Inferior parietal cortex (tissue), 1 donor: Measurements from ENCODE around the gene LPCAT3.
"Not testable (repeated sequence)": the region's sequence is repeated elsewhere in the genome, so short reads cannot be mapped to it uniquely, and the experiment has no call there.

Experiments used
- DNase-seq: peaks from one replicate; pipeline ENCODE4 v3.0.0-alpha.2; 2016; ENCODE audit errors: extremely low spot score

LPCAT3 gene

GRCh38 chr12:7037411-7037810 lies 19.1 kb upstream of the LPCAT3 start:
- DNase-seq = not testable (repeated sequence)

DNA sequence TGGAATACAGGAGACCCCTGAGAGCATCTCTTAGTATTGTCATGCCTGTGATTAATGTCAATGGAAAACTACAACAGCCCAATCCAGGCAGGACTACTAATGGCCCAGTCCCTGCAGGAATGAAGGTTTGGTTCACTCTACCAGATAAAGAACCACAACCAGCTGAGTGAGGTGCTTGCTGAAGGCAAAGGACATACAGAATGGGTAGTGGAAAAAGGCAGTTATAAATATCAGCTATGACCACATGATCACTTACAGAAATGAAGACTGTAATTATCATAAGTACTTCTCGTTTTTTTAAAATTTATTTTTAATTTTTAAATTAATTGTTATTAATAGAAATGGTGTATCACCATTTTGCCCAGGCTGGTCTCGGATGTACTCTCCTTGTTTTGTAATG lies 17.2 kb upstream of the LPCAT3 start:
- DNase-seq = no peak

GRCh38 chr12:7034464-7034863 lies 16.2 kb upstream of the LPCAT3 start:
- no peak for DNase-seq

DNA sequence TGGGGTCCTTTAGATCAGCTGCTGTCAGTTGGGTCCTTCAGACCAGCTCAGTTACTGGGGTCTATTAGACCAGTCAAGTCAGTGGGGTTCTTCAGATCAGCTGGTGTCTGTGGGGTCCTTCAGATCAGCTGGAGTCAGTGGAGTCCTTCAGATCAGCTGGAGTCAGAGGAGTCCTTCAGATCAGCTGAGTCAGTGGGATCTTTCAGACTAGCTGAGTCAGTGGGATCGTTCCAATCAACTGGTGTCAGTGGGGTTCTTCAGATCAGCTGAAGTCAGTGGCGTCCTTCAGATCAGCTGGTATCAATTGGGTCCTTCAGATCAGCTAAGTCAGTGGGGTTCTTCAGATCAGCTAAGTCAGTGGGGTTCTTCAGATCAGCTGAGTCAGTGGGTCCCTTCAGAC lies 14.7 kb upstream of the LPCAT3 start:
- no peak for DNase-seq

GRCh38 chr12:7031306-7031705 lies 13.0 kb upstream of the LPCAT3 start:
- DNase-seq = no peak

GRCh38 chr12:7026854-7027253 lies 8.6 kb upstream of the LPCAT3 start:
- no peak for DNase-seq

GRCh38 chr12:7023114-7023513 lies 4.8 kb upstream of the LPCAT3 start:
- no peak for DNase-seq

DNA sequence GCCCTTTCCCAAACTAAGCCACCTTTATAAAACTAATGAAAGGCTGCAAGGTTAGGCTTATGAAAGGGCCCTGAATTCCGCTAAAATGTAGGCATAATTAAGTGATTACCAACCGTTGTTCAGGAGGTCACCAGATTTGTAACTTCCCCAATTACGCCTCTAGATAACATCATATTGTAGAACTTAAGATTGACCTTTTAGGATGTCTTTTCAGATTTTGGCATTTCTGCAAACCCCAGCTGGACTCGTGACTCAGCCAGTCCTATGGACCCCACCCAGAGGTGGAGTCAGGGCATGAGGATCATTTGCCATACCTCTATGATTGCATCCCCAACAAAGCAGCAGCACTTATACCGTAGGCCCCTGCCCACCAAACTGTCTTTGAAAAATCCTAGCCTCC lies 3.7 kb upstream of the LPCAT3 start:
- no peak for DNase-seq

- DNase-seq = no peak
These were observed 830 bp upstream of the LPCAT3 start for GRCh38 chr12:7019043-7019569.

GRCh38 chr12:7017870-7018349 lies 366 bp downstream of the LPCAT3 start:
- DNase-seq = no peak

GRCh38 chr12:7016958-7017571 lies 1.2 kb downstream of the LPCAT3 start:
- no peak for DNase-seq

DNA sequence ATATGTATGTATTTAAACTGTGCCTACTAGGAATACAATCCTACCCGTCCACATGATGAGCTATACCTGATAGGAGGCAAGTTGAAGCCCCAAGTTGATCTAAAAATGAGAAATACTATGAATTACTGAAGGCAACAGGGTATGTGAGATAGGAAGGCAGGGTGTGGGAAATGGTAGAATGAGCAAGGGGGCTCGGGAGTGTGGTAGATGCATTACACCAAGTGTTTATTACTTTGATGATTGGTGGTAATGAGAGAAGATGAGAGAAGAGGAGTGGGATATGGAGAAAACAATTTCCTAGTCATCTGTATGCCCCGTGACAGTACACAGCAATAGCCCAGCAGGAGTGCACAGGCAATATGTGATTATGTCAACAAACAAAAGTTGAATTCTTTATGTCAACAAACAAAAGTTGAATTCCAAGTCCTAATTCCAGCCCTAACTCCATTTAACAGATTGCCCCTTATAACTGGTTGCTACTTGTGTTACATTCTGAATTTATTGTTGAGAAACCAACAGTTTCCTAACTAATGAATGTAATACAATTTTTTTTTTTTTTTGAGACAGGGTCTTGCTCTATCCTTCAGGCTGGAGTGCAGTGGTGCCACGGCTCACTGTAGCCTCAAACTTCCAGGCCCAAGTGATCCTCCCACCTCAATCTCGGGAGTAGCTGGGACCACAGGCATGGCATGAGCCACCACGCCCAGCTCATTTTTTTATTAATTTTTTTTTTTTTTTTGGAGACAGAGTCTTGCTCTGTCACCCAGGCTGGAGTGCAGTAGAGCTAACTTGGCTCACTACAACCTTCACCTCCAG lies 2.5 kb downstream of the LPCAT3 start:
- DNase-seq = no peak

DNA sequence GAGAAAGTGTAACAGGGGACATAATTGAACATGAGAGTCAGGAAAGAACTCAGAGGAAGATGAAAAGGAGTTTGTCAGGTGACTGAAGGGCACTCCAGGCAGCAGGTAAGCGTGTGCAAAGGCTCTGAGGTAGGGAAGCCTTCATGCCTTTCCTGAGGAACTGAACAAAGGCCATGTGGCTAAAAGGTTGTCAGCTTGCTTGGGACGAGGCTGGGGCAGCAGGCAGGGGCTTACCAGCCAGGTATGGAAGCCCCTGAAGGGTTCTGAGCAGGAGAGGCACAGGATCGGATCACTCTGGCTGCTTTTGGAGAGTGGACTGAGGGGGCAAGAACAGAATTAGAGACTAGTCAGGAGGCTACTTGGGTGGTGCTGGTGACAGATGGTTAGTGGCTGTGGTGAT lies 5.2 kb downstream of the LPCAT3 start:
- DNase-seq = no peak

GRCh38 chr12:7012024-7012607 lies 6.2 kb downstream of the LPCAT3 start:
- DNase-seq = no peak

DNA sequence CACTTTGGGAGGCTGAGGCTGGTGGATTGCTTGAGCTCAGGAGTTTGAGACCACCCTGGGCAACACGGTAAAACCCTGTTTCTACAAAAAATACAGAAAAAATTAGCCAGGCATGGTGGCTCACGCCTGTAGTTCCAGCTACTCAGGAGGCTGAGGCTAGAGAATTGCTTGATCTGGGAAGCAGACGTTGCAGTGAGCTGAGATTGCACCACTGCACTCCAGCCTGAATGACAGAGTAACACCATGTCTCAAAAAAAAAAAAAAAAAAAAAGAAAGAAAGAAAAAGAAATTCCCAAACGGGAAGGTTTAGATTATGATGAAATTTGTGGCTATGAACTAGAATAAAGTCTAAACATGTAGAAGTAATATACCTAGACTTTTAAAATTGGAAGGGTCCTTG lies 6.9 kb downstream of the LPCAT3 start:
- not testable (repeated sequence) for DNase-seq

DNA sequence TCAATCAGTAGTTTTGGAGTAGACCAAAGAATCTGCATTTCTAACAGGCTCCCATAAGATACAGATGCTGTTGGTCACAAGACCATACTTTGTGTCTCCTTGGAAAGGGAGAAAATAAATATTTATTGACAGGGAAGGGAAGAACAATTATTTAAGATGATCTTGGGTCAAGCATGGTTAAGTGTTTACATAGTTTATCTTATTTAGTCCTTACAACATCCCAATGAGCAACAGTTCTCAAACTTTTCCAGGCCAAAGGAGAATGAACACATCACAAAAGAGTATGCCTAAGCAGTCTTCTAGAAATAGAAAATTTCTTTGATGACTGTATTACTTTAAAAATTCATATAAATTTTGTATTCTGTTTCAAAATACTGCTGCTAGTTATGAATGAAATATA lies 8.8 kb downstream of the LPCAT3 start:
- DNase-seq = no peak

DNA sequence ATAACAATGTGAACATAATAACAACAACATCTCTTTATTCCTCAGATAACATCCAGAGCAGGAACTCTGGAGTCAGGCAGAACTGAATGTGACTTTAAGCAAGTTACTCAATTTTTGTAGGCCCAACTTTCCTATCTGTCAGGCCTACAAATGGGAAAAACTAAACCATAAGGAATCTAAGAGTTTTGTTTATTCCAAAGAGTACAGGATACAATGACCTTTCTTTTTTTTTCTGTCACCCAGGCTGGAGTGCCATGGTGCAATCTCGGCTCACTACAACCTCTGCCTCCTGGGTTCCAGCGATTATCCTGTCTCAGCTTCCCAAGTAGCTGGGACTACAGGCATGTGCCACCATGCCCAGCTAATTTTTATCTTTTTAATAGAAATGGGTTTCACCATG lies 9.4 kb downstream of the LPCAT3 start:
- DNase-seq = no peak

DNA sequence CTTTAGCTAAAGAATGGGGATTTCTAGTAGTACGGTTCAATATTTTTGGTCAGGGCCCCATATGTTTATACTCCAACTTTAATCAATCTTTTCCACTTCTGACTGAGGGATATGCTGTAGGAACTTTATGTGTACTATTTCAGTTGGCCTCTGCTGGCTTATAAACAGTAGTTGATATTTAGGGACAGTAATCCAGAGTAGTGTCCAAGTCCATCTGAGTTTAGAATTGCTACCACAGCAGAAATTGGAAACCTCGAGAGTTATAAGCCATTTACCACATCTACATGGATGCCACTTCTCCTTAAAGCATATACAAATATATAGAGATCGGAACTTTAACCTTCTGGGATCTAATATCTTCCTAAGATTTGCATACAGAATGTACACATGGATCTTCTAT lies 11.6 kb downstream of the LPCAT3 start:
- DNase-seq = no peak

- DNase-seq = no peak
These were observed 13.0 kb downstream of the LPCAT3 start for GRCh38 chr12:7005311-7005710.

DNA sequence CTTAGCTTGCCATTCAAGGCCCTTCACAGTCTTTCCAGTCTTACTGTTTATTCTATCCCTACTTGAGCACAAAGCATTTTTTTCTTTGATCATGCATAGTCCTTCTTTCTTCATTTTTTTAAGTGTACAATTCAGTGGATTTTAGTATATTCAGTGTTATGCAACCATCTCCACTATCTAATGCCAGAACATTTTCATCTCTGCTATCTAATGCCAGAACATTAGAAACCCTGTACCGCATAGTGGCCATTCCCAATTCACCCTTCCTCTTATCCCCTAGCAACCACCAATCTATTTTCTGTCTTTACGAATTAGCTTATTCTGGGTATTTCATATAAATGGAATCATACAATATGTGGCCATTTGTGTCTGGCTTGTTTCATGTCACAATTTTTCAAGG lies 13.4 kb downstream of the LPCAT3 start:
- no peak for DNase-seq

- no peak for DNase-seq
These were observed 13.9 kb downstream of the LPCAT3 start for GRCh38 chr12:7004287-7004803.

DNA sequence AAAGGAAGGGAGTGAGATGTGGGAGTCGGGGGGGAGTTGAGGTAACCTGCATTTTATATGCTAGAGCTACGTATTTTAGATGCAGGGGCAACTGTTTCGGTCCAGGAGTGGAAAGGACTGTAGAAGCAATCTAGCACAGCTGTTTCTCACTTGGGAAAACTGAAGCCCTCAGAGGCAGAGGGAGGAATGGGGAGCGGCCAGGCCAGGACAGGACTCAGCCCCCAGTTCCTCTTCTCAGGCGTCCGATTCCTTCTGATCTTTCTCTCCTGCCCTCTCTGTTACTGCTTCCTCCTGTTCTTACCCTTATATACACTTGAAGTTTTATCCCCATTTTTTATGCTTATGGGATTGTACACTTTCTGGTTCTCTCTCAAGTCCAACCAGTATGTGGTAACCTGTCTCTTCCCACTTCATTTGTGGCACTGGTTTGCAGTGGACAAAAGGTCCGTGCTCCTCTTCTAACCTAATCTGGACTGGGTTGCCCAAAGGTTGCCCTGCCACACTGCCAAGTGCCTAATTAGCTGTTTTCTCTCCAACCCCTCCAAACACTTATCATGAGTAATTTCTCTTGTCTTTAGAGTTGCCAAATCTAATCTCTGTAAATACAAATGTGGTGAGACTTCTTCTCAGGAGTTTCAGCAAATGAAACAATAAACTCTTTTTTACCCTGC lies 16.2 kb downstream of the LPCAT3 start:
- no peak for DNase-seq
